ENCODE data around the gene DLST.
"Not testable (repeated sequence)": the region's sequence is repeated elsewhere in the genome, so short reads cannot be mapped to it uniquely, and the experiment has no call there.

DLST gene

GRCh38 chr14:74927225-74927624, 45.5 kb downstream of the DLST start:
- DNase-seq (ENCODE audit: low read depth in 2 of 2), result no peak
- TF ChIP-seq, protein P1, sequence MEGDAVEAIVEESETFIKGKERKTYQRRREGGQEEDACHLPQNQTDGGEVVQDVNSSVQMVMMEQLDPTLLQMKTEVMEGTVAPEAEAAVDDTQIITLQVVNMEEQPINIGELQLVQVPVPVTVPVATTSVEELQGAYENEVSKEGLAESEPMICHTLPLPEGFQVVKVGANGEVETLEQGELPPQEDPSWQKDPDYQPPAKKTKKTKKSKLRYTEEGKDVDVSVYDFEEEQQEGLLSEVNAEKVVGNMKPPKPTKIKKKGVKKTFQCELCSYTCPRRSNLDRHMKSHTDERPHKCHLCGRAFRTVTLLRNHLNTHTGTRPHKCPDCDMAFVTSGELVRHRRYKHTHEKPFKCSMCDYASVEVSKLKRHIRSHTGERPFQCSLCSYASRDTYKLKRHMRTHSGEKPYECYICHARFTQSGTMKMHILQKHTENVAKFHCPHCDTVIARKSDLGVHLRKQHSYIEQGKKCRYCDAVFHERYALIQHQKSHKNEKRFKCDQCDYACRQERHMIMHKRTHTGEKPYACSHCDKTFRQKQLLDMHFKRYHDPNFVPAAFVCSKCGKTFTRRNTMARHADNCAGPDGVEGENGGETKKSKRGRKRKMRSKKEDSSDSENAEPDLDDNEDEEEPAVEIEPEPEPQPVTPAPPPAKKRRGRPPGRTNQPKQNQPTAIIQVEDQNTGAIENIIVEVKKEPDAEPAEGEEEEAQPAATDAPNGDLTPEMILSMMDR (IDR thresholded peaks at IDR 0.05; ENCODE audit: low read depth, low read length), result no peak
- H3K4me3 ChIP-seq (replicated peaks in 1 of 2; ENCODE audit: low read depth in 2 of 2, low read length in 2 of 2), result no peak overlapping the region

DNA sequence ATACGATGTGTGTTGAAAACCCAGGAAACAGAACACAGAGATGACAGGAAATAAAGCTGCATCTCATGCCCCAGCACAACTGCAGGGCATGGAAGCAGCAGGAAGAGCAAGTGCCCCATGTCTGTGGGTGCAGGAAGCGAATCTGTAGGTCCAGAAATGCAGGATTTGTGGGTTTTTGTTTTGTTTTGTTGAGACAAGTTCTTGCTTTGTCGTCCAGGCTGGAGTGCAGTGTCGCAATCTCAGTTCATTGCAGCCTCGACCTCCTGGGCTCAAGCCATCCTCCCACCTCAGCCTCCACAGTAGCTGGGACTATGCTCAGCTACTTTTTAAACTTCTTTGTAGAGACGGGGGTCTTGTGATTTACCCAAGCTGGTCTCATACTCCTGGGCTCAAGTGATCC, 47.5 kb downstream of the DLST start:
- DNase-seq (ENCODE audit: low read depth in 2 of 2), result no peak
- TF ChIP-seq, protein P1 (IDR thresholded peaks at IDR 0.05; ENCODE audit: low read depth, low read length), result no peak
- H3K4me3 ChIP-seq (replicated peaks in 1 of 2; ENCODE audit: low read depth in 2 of 2, low read length in 2 of 2), result no peak overlapping the region

GRCh38 chr14:74931744-74932143, 50.0 kb downstream of the DLST start:
- DNase-seq (ENCODE audit: low read depth in 2 of 2); H3K4me3 ChIP-seq (replicated peaks in 1 of 2; ENCODE audit: low read depth in 2 of 2, low read length in 2 of 2): not testable (repeated sequence)

GRCh38 chr14:74932401-74932901, 50.7 kb downstream of the DLST start:
- TF ChIP-seq, protein P1 (IDR thresholded peaks at IDR 0.05; ENCODE audit: low read depth, low read length), result no peak
- H3K4me3 ChIP-seq (replicated peaks in 1 of 2; ENCODE audit: low read depth in 2 of 2, low read length in 2 of 2), result no peak overlapping the region
- DNase-seq (ENCODE audit: low read depth in 2 of 2), result peak; percentile 30 to 46

GRCh38 chr14:74932936-74933335, 51.2 kb downstream of the DLST start:
- DNase-seq (ENCODE audit: low read depth in 2 of 2); H3K4me3 ChIP-seq (replicated peaks in 1 of 2; ENCODE audit: low read depth in 2 of 2, low read length in 2 of 2): not testable (repeated sequence)

DNA sequence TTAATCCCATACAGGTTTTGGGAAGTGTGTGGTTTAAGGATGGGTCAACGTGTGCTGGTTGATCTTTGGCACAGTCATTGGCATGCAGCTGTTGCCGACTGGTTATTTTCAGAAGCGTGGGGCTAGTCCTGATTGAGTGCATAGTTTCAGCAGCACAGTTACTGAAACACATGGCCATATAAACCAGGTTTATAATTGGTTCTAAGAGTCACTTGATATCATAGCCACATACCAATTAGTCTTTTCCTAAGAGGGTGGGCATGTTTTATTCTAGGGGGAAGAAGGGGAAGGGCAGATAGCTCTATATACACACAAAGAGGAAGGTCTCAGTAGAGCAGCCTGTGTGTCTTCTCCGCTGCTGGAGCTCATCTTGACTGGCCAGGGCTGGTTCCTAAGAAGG, 52.3 kb downstream of the DLST start:
- no peak overlapping the region for H3K4me3 ChIP-seq (replicated peaks in 1 of 2; ENCODE audit: low read depth in 2 of 2, low read length in 2 of 2)
- no peak for DNase-seq (ENCODE audit: low read depth in 2 of 2)
- TF ChIP-seq, protein P1 (IDR thresholded peaks at IDR 0.05; ENCODE audit: low read depth, low read length), result no peak

- peak in 1 of 2 donors; percentile 34 for DNase-seq (ENCODE audit: low read depth in 2 of 2)
- no peak overlapping the region for H3K4me3 ChIP-seq (replicated peaks in 1 of 2; ENCODE audit: low read depth in 2 of 2, low read length in 2 of 2)
- TF ChIP-seq, protein P1 (IDR thresholded peaks at IDR 0.05; ENCODE audit: low read depth, low read length), result no peak
These were observed 53.0 kb downstream of the DLST start for GRCh38 chr14:74934476-74935359.

GRCh38 chr14:74935360-74935680, 53.6 kb downstream of the DLST start:
- TF ChIP-seq, protein P1 (IDR thresholded peaks at IDR 0.05; ENCODE audit: low read depth, low read length), result no peak
- no peak overlapping the region for H3K4me3 ChIP-seq (replicated peaks in 1 of 2; ENCODE audit: low read depth in 2 of 2, low read length in 2 of 2)
- no peak for DNase-seq (ENCODE audit: low read depth in 2 of 2)

Data from cardiac fibroblast (primary cell).